ENCODE results near the gene ZDHHC11B.
"Not testable (repeated sequence)": the region's sequence is repeated elsewhere in the genome, so short reads cannot be mapped to it uniquely, and the experiment has no call there.

Gene ZDHHC11B

GRCh38 chr5:771087-771781, 13.3 kb downstream of the ZDHHC11B start:
- H3K27ac ChIP-seq; POLR2A ChIA-PET (ENCODE audit: low non-redundant PET); DNase-seq (ENCODE audit: low spot score); CTCF ChIA-PET: not testable (repeated sequence)

DNA sequence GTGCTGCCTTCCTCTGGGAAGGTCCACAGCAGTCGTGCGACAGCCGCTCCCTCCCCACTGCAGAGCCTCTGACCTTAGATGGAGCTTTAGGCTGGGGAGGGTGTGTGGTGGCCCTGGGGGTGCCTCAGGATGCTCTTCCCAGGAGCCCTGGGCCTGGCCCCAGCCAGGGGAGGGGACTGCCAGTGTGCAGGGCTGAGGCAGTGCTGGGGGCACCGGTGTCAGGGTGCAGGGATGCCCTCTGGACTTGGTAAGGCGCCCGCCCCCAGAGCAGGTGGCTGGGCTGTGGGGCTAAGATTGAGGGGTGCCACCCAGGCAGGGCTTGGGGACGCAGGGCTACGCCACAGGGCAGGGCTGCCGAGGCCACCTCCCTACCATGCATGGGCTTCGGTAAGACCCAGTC, 13.9 kb downstream of the ZDHHC11B start:
- H3K27ac ChIP-seq; CTCF ChIA-PET; DNase-seq (ENCODE audit: low spot score); POLR2A ChIA-PET (ENCODE audit: low non-redundant PET): not testable (repeated sequence)

- POLR2A ChIA-PET (ENCODE audit: low non-redundant PET); DNase-seq (ENCODE audit: low spot score); H3K27ac ChIP-seq; CTCF ChIA-PET: not testable (repeated sequence)
Measured at GRCh38 chr5:769485-770145, 14.9 kb downstream of the ZDHHC11B start.

GRCh38 chr5:766666-767431, 17.7 kb downstream of the ZDHHC11B start:
- CTCF ChIA-PET = no interaction called here
- H3K27ac ChIP-seq = no peak overlapping the region
- DNase-seq (ENCODE audit: low spot score) = no peak
- POLR2A ChIA-PET (ENCODE audit: low non-redundant PET) = no interaction called here
- TF ChIP-seq, protein P1, sequence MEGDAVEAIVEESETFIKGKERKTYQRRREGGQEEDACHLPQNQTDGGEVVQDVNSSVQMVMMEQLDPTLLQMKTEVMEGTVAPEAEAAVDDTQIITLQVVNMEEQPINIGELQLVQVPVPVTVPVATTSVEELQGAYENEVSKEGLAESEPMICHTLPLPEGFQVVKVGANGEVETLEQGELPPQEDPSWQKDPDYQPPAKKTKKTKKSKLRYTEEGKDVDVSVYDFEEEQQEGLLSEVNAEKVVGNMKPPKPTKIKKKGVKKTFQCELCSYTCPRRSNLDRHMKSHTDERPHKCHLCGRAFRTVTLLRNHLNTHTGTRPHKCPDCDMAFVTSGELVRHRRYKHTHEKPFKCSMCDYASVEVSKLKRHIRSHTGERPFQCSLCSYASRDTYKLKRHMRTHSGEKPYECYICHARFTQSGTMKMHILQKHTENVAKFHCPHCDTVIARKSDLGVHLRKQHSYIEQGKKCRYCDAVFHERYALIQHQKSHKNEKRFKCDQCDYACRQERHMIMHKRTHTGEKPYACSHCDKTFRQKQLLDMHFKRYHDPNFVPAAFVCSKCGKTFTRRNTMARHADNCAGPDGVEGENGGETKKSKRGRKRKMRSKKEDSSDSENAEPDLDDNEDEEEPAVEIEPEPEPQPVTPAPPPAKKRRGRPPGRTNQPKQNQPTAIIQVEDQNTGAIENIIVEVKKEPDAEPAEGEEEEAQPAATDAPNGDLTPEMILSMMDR (conservative IDR thresholded peaks at IDR 0.05; ENCODE audit: low read depth) = no peak

DNA sequence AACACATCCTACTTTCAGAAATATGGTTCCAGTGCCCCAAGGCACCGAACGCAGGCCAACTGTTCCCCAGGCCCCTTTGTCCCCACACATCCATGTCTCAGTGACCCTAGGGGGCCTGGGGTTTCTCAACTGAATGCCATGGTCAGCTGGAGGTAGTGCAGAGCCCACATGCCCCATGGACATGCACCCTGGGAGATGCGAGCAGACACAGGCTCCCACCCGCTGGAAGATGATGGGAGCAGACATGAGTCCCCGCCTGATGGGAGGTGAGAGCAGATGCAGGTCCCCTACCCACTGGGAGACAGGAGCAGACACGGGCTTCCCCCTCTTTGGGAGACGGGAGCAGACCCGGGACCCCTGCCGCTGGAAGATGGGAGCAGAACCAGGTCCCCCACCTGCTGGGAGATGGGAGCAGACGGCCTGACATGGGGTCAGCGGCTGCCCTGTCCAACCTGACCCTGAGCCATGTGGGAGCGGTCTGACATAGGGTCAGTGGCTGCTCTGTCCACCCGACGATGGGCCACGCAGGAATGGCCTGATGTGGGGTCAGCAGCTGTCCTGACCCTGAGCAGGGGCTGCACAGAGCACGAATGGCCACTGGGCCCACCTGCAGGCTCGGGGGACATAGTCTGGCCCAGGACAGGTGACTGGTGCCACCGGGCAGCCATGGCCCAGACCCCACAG, 18.4 kb downstream of the ZDHHC11B start:
- ChIA-PET CTCF (no interaction called here), POLR2A (ENCODE audit: low non-redundant PET) (no interaction called here)
- DNase-seq (ENCODE audit: low spot score) = no peak
- H3K27ac ChIP-seq = no peak overlapping the region
- TF ChIP-seq, protein P1 (conservative IDR thresholded peaks at IDR 0.05; ENCODE audit: low read depth) = no peak

- no peak overlapping the region for H3K27ac ChIP-seq
- TF ChIP-seq, protein P1 (conservative IDR thresholded peaks at IDR 0.05; ENCODE audit: low read depth) = no peak
- ChIA-PET CTCF (no interaction called here), POLR2A (ENCODE audit: low non-redundant PET) (no interaction called here)
- no peak for DNase-seq (ENCODE audit: low spot score)
Measured at GRCh38 chr5:763998-764781, 20.3 kb downstream of the ZDHHC11B start.

- CTCF ChIA-PET = interaction anchor here (0.6 to 0.7 kb wide), 3 partner anchors 94 to 639 kb away, joined by 4 to 8 read pairs (median 4); no protein-coding TSS in a partner anchor
- POLR2A ChIA-PET (ENCODE audit: low non-redundant PET) = no interaction called here
- no peak for DNase-seq (ENCODE audit: low spot score)
- TF ChIP-seq, protein P1 (conservative IDR thresholded peaks at IDR 0.05; ENCODE audit: low read depth) = no peak
- no peak overlapping the region for H3K27ac ChIP-seq
Measured at GRCh38 chr5:763397-763796, 21.1 kb downstream of the ZDHHC11B start.

- DNase-seq (ENCODE audit: low spot score); POLR2A ChIA-PET (ENCODE audit: low non-redundant PET); H3K27ac ChIP-seq: not testable (repeated sequence)
- CTCF ChIA-PET = interaction anchor here (0.6 to 0.7 kb wide), 3 partner anchors 94 to 638 kb away, joined by 4 to 8 read pairs (median 4); no protein-coding TSS in a partner anchor
Measured at GRCh38 chr5:762996-763395, 21.5 kb downstream of the ZDHHC11B start.

Data from RWPE1 (cell line).